Endothelial cell of umbilical vein (primary cell): Measurements from ENCODE around the gene KIZ. TPM values are rescaled to one million over a fixed set of nuclear protein-coding genes. Genes with fewer than 3 reads are reported as not detected.

Experiments used
- BruUV-seq: library from RNA; stranded (reverse); fragments of 400-500 nt; replicated peaks from 2 replicates; lab custom pipeline; 2021; lab: Mats Ljungman, UMichigan
- CTCF ChIA-PET: fragments of 300-600, 350-600 bp; sonication (Branson Sonifier 250); formaldehyde crosslinking; loops from one replicate; lab custom pipeline; 2021; ENCODE audit warnings: antibody characterized with exemption, inconsistent platforms; lab: Charles Lee
- POLR2A ChIA-PET: fragments of 300-600, 350-600 bp; sonication (Branson Sonifier 250); formaldehyde crosslinking; loops from one replicate; lab custom pipeline; 2021; ENCODE audit warnings: antibody characterized with exemption, inconsistent platforms; lab: Charles Lee
- DNase-seq: peaks from one replicate; pipeline ENCODE4 v3.0.0-alpha.2; 2011; ENCODE audit warnings: low read depth, low spot score
- FAIRE-seq: peaks from 2 replicates; lab custom pipeline; 2011; peaks lifted over from hg19 to GRCh38; lab: Jason Lieb, UNC
- H2AFZ ChIP-seq: 2 replicates; pipeline ENCODE4 v1.6.0; 2012; ENCODE audit warnings: low read depth, low read length, control low read depth, inconsistent platforms
- H3K27ac ChIP-seq: 2 replicates; pipeline ENCODE4 v1.5.1; 2011; ENCODE audit warnings: low read depth, mild to moderate bottlenecking, control low read depth, low read length, moderate library complexity; ENCODE audit not compliant: insufficient read depth
- H3K27me3 ChIP-seq, 2 experiments: 2 replicates each; pipeline versions ENCODE4 v1.6.0 to v1.6.1; 2011; ENCODE audit warnings: low read length in 2 of 2, mixed read lengths in 1 of 2; ENCODE audit not compliant: control insufficient read depth in 2 of 2, insufficient read depth in 2 of 2
- H3K36me3 ChIP-seq, 2 experiments: 2 replicates in 1 of 2; 3 replicates in 1 of 2; pipeline ENCODE4 v1.5.1; 2011; ENCODE audit warnings: low read length in 2 of 2, mild to moderate bottlenecking in 1 of 2, moderate library complexity in 1 of 2; ENCODE audit not compliant: control insufficient read depth in 2 of 2, insufficient read depth in 2 of 2; ENCODE audit errors: extremely low read depth in 1 of 2
- H3K4me1 ChIP-seq: 3 replicates; pipeline ENCODE4 v1.5.1; 2011; ENCODE audit warnings: mild to moderate bottlenecking, low read length; ENCODE audit not compliant: control insufficient read depth, insufficient read depth; ENCODE audit errors: extremely low read depth
- H3K4me2 ChIP-seq: 2 replicates; pipeline ENCODE4 v1.6.1; 2011; ENCODE audit warnings: low read length, control low read depth, mixed read lengths; ENCODE audit not compliant: insufficient read depth
- H3K4me3 ChIP-seq, 3 experiments: fragments of 200-600 bp in 1 of 3; sonication (generic), shearing (Covaris generic) in 1 of 3; replicated peaks in 1 of 3; 2 replicates each; pipeline ENCODE4 v1.5.1; 2011 to 2016; ENCODE audit warnings: control low read depth in 3 of 3, low read length in 3 of 3, mild to moderate bottlenecking in 2 of 3, inconsistent platforms in 1 of 3, low read depth in 1 of 3, moderate library complexity in 1 of 3; ENCODE audit not compliant: insufficient read depth in 1 of 3
- H3K79me2 ChIP-seq: 2 replicates; pipeline ENCODE4 v1.6.0; 2012; ENCODE audit warnings: low read length, inconsistent platforms; ENCODE audit not compliant: control insufficient read depth, insufficient read depth
- H3K9ac ChIP-seq: replicated peaks from 2 replicates; pipeline ENCODE3; 2011; ENCODE audit warnings: low read length, control low read depth; ENCODE audit not compliant: insufficient read depth; ENCODE audit errors: extremely low read depth
- H3K9me1 ChIP-seq: replicated peaks from 3 replicates; pipeline ENCODE4 v1.6.0; 2011; ENCODE audit warnings: mild to moderate bottlenecking, low read length; ENCODE audit not compliant: control insufficient read depth, insufficient read depth; ENCODE audit errors: extremely low read depth
- H3K9me3 ChIP-seq: replicated peaks from 2 replicates; pipeline ENCODE4 v1.5.1; 2012; ENCODE audit warnings: low read length, inconsistent platforms; ENCODE audit not compliant: control insufficient read depth, insufficient read depth
- H4K20me1 ChIP-seq: replicated peaks from 2 replicates; pipeline ENCODE3; 2011; ENCODE audit warnings: mild to moderate bottlenecking, low read length; ENCODE audit not compliant: control insufficient read depth, insufficient read depth; ENCODE audit errors: extremely low read depth
- CTCF ChIP-seq, 2 donors: IDR thresholded peaks; 1 replicate in 1 of 2; 2 replicates in 1 of 2; pipeline ENCODE4 v1.5.1; 2011; ENCODE audit warnings: low read length in 2 of 2, mild to moderate bottlenecking in 2 of 2, moderate library complexity in 2 of 2, control low read depth in 1 of 2, inconsistent platforms in 1 of 2, low read depth in 1 of 2; ENCODE audit not compliant: insufficient read depth in 1 of 2; ENCODE audit errors: extremely low read depth in 1 of 2
- EZH2 ChIP-seq: IDR thresholded peaks from 2 replicates; pipeline ENCODE4 v1.6.1; 2012; ENCODE audit warnings: borderline replicate concordance, low read depth, mild to moderate bottlenecking, moderate library complexity, low read length, inconsistent platforms; ENCODE audit not compliant: severe bottlenecking
- FOS ChIP-seq: IDR thresholded peaks from 2 replicates; pipeline ENCODE4 v1.6.1; 2011; ENCODE audit warnings: mild to moderate bottlenecking, low read length, moderate library complexity, borderline replicate concordance; ENCODE audit not compliant: insufficient read depth
- GATA2 ChIP-seq: IDR thresholded peaks from 2 replicates; pipeline ENCODE4 v1.7.0; 2011; ENCODE audit warnings: low read depth, mild to moderate bottlenecking, moderate library complexity, mixed read lengths, low read length; ENCODE audit not compliant: insufficient read length, insufficient read depth
- JUN ChIP-seq: IDR thresholded peaks from 2 replicates; pipeline ENCODE4 v1.6.1; 2011; ENCODE audit warnings: borderline replicate concordance, low read depth; ENCODE audit not compliant: insufficient read length, insufficient read depth
- MAX ChIP-seq: IDR thresholded peaks from 2 replicates; pipeline ENCODE4 v1.6.1; 2011; ENCODE audit not compliant: insufficient read depth, insufficient read length
- MYC ChIP-seq: IDR thresholded peaks from one replicate; pipeline ENCODE4 v1.6.1; 2011; ENCODE audit warnings: mild to moderate bottlenecking, low read depth, low read length
- POLR2A ChIP-seq: IDR thresholded peaks from 2 replicates; pipeline ENCODE4 v1.6.1; 2012; ENCODE audit warnings: low read depth, mild to moderate bottlenecking, control low read depth, low read length
- POLR2AphosphoS5 ChIP-seq: IDR thresholded peaks from 2 replicates; pipeline ENCODE4 v1.6.1; 2012; ENCODE audit warnings: low read depth, mild to moderate bottlenecking, control low read depth, low read length, moderate library complexity; ENCODE audit not compliant: insufficient read depth
- dilution Hi-C: fragments of 300-500 bp; cut with MboI; formaldehyde crosslinking; loops from one replicate; pipeline ENCODE4 v1.15.0; 2019; ENCODE audit warnings: low sequenced_read_pairs; ENCODE audit not compliant: extremely low pct_ligation_motif_present
- intact Hi-C: fragments of 100-400 bp; cut with micrococcal nuclease; formaldehyde crosslinking; loops from one replicate; pipeline ENCODE4 v1.10.0; 2022
- polyA plus RNA-seq, 4 experiments: library from polyadenylated mRNA; depleted of rRNA in 3 of 4; stranded (reverse) in 3 of 4; unstranded in 1 of 4; fragments of >200 nt; gene quantifications; 2 replicates each; pipeline versions ENCODE4 v1.2.1 to v1.2.3, GENCODE V29; 2011 to 2012; ENCODE audit warnings: missing spikeins in 1 of 4
- total RNA-seq: library from RNA; stranded (reverse); gene quantifications from 2 replicates; pipeline ENCODE4 v1.2.3, GENCODE V29; 2021

Gene KIZ
- total and polyA plus RNA-seq, 2 donors (not counting 3 experiments of a cell fraction or from before 2014, with no cell fraction given): 3.9 to 7.3 TPM

GRCh38 chr20:21237956-21238799 lies 112.3 kb downstream of the KIZ start:
- H3K27me3 ChIP-seq: no peaks in the 10 kb centered on the region
- DNase-seq (no peak), FAIRE-seq (no peak)
- no peak overlapping the region for H3K27ac ChIP-seq
- ChIA-PET CTCF (interaction anchor here (1.0 to 8.9 kb wide), 4 partner anchors 252 to 376 kb away, joined by 3 to 443 read pairs (median 90); no protein-coding TSS in a partner anchor), POLR2A (no interaction called here)
- H3K4me3 ChIP-seq: no peak overlapping the region
- H4K20me1 ChIP-seq: no peaks in the 10 kb centered on the region
- dilution Hi-C loops (no loop called here), intact Hi-C loops (loop anchor here (2.0 to 5.0 kb wide), 5 partner anchors 111 to 376 kb away; partner anchors contain the start of gene KIZ)
- H3K9me3 ChIP-seq: no peaks in the 10 kb centered on the region
- H3K4me2 ChIP-seq: no peak overlapping the region
- no peak overlapping the region for H3K9ac ChIP-seq
- no TSS peak for BruUV-seq
- no peaks in the 10 kb centered on the region for H3K9me1 ChIP-seq
- no peaks in the 10 kb centered on the region for H3K36me3 ChIP-seq
- no peak overlapping the region for H2AFZ ChIP-seq
- TF ChIP-seq FOS (peak; percentile 16), MAX (no peak)
- H3K4me1 ChIP-seq: no peaks in the 10 kb centered on the region
- H3K79me2 ChIP-seq: no peaks in the 10 kb centered on the region

DNA sequence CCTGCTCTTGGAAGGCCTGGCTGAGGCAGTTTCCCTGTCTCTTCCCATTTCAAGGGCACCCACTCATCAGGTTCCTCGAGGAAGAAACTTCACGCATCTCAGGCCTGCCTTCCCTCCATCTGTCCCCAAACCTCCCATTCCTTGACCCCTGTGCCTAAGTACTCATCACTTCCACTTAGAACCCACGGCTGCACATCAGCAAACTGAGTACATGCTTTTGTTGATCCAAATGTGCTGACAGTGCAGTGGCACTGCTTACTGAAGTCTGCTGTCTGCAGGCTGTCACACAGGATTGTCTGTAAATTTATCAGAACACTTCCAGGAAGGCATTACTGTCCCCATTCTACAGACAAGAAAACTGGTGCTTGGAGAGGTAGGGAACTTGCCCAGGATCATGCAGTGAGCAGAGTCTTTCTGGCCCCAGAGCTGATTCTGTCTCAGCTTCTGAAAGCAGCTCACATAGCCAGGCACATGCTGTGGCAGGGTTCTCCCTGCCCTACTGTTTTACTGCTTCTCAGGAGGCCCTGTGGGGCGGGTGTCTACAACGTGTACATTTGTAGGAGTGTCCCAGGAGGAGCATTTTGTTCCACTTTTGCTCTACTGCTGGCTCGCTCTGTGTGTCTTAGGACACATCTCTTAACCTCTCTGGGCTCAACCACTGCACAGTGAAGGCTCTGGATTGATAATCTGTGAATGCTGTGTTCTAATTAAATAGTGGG lies 113.1 kb downstream of the KIZ start:
- no peaks in the 10 kb centered on the region for H3K4me1 ChIP-seq
- CTCF ChIA-PET: interaction anchor here (6.2 to 8.9 kb wide), 2 partner anchors 251 to 267 kb away, joined by 155 to 443 read pairs; no protein-coding TSS in a partner anchor
- TF ChIP-seq POLR2AphosphoS5 (no peak), MAX (no peak), EZH2 (no peak), CTCF (IDR thresholded peaks at IDR 0.05; ENCODE audit: extremely low read depth in 1 of 2, insufficient read depth in 1 of 2, low read depth in 1 of 2, low read length in 2 of 2) (no peak), MYC (no peak), POLR2A (no peak), GATA2 (no peak), FOS (no peak), JUN (no peak)
- dilution Hi-C loops: no loop called here
- DNase-seq (no peak), FAIRE-seq (no peak)
- intact Hi-C loops: loop anchor here (5.0 kb wide), 4 partner anchors 112 to 377 kb away; partner anchors contain the start of gene KIZ
- H3K4me2 ChIP-seq: no peak overlapping the region
- POLR2A ChIA-PET: no interaction called here
- no peak overlapping the region for H2AFZ ChIP-seq
- H3K79me2 ChIP-seq: no peaks in the 10 kb centered on the region
- H3K9ac ChIP-seq: no peak overlapping the region
- no TSS peak for BruUV-seq
- no peaks in the 10 kb centered on the region for H4K20me1 ChIP-seq
- H3K27me3 ChIP-seq: no peaks in the 10 kb centered on the region
- no peak overlapping the region for H3K4me3 ChIP-seq
- no peak overlapping the region for H3K27ac ChIP-seq
- H3K9me1 ChIP-seq: no peaks in the 10 kb centered on the region
- H3K9me3 ChIP-seq: no peaks in the 10 kb centered on the region
- no peaks in the 10 kb centered on the region for H3K36me3 ChIP-seq
